Activated CD4-positive, alpha-beta T cell treated with anti-CD3 and anti-CD28 coated beads, Interleukin-2, amount 10 ng/mL, durations not matched to agents 24 days and 14 days (primary cell): ENCODE results near the gene NABP1. TPM values are rescaled to one million over a fixed set of nuclear protein-coding genes. Genes with fewer than 3 reads are reported as not detected.
"Not testable (repeated sequence)": the region's sequence is repeated elsewhere in the genome, so short reads cannot be mapped to it uniquely, and the experiment has no call there.

ENCODE experiments used
- DNase-seq: peaks from one replicate; pipeline ENCODE4 v3.0.0; 2022
- H3K27ac Mint-ChIP-seq: one replicate; pipeline ENCODE4 v1.8.0; 2022; ENCODE audit warnings: mild to moderate bottlenecking, mixed read lengths
- H3K27me3 Mint-ChIP-seq: one replicate; pipeline ENCODE4 v1.8.0; 2022; ENCODE audit warnings: mixed read lengths
- H3K36me3 Mint-ChIP-seq: one replicate; pipeline ENCODE4 v1.8.0; 2022; ENCODE audit warnings: low read depth, mild to moderate bottlenecking, mixed read lengths
- H3K4me1 Mint-ChIP-seq: one replicate; pipeline ENCODE4 v1.8.0; 2021; ENCODE audit warnings: mixed read lengths
- H3K4me3 Mint-ChIP-seq: one replicate; pipeline ENCODE4 v1.8.0; 2022; ENCODE audit warnings: mild to moderate bottlenecking, moderate library complexity, mixed read lengths
- H3K9me3 Mint-ChIP-seq: one replicate; pipeline ENCODE4 v1.8.0; 2021; ENCODE audit warnings: mixed read lengths
- intact Hi-C: fragments of 100-400 bp; cut with micrococcal nuclease; formaldehyde crosslinking; loops from one replicate; pipeline ENCODE4 v1.15.1; 2023
- total RNA-seq: library from RNA; stranded (reverse); gene quantifications from 2 replicates; pipeline ENCODE4 v1.2.3, GENCODE V29; 2022

The NABP1 gene
- total RNA-seq, 1 donor from 2014 or later, result 53.1 TPM

GRCh38 chr2:191641609-191642008 lies 36.3 kb upstream of the NABP1 start:
- H3K4me3 Mint-ChIP-seq, result no peak overlapping the region
- peak; percentile 48 for DNase-seq
- no peaks in the 10 kb centered on the region for H3K36me3 Mint-ChIP-seq
- H3K27ac Mint-ChIP-seq, result no peak overlapping the region
- H3K9me3 Mint-ChIP-seq, result peaks cover 9% of the 10 kb centered on the region
- peaks cover 46% of the 10 kb centered on the region for H3K4me1 Mint-ChIP-seq
- intact Hi-C loops, result no loop called here
- peaks cover 9% of the 10 kb centered on the region for H3K27me3 Mint-ChIP-seq

- intact Hi-C loops, result no loop called here
- Mint-ChIP-seq H3K27ac (no peak overlapping the region), H3K27me3 (peaks cover 9% of the 10 kb centered on the region), H3K4me3 (no peak overlapping the region), H3K9me3 (peaks cover 9% of the 10 kb centered on the region), H3K36me3 (no peaks in the 10 kb centered on the region), H3K4me1 (peaks cover 37% of the 10 kb centered on the region)
- no peak for DNase-seq
These were observed 35.4 kb upstream of the NABP1 start for GRCh38 chr2:191642541-191642940.

- Mint-ChIP-seq H3K36me3 (no peaks in the 10 kb centered on the region), H3K4me1 (peaks cover 28% of the 10 kb centered on the region), H3K27ac (no peak overlapping the region), H3K9me3 (peaks cover 9% of the 10 kb centered on the region), H3K4me3 (no peak overlapping the region), H3K27me3 (peaks cover 9% of the 10 kb centered on the region)
- intact Hi-C loops, result no loop called here
- DNase-seq, result peak; percentile 49
These were observed 34.5 kb upstream of the NABP1 start for GRCh38 chr2:191643429-191643828.

- H3K36me3 Mint-ChIP-seq, intact Hi-C loops, H3K27me3 Mint-ChIP-seq, H3K9me3 Mint-ChIP-seq, H3K4me3 Mint-ChIP-seq, H3K27ac Mint-ChIP-seq: not testable (repeated sequence)
- DNase-seq, result peak; percentile 26
- H3K4me1 Mint-ChIP-seq, result peaks cover 21% of the 10 kb centered on the region
These were observed 33.3 kb upstream of the NABP1 start for GRCh38 chr2:191644613-191645012.

- Mint-ChIP-seq H3K4me3 (no peak overlapping the region), H3K27ac (no peak overlapping the region), H3K36me3 (no peaks in the 10 kb centered on the region), H3K27me3 (peaks cover 9% of the 10 kb centered on the region), H3K9me3 (peaks cover 9% of the 10 kb centered on the region), H3K4me1 (peaks cover 19% of the 10 kb centered on the region)
- DNase-seq, result no peak
- intact Hi-C loops, result no loop called here
These were observed 32.9 kb upstream of the NABP1 start for GRCh38 chr2:191645032-191645431.

- Mint-ChIP-seq H3K9me3 (peaks cover 9% of the 10 kb centered on the region), H3K36me3 (no peaks in the 10 kb centered on the region)
These were observed 32.3 kb upstream of the NABP1 start for GRCh38 chr2:191645434-191646162.

GRCh38 chr2:191646163-191646902 lies 31.6 kb upstream of the NABP1 start:
- Mint-ChIP-seq H3K36me3 (no peaks in the 10 kb centered on the region), H3K27ac (no peak overlapping the region), H3K9me3 (peaks cover 5% of the 10 kb centered on the region), H3K4me1 (peaks cover 18% of the 10 kb centered on the region), H3K27me3 (peaks cover 4% of the 10 kb centered on the region), H3K4me3 (no peak overlapping the region)
- intact Hi-C loops, result no loop called here
- DNase-seq, result no peak

More at GRCh38 chr2:191645434-191646162, 32.3 kb upstream of the NABP1 start:
- Mint-ChIP-seq H3K27me3 (peaks cover 6% of the 10 kb centered on the region), H3K4me1 (peaks cover 15% of the 10 kb centered on the region), H3K4me3 (no peak overlapping the region), H3K27ac (no peak overlapping the region)
- DNase-seq, result peak; percentile 35
- intact Hi-C loops, result no loop called here

- intact Hi-C loops, result no loop called here
- DNase-seq, result peak; percentile 26
- no peak overlapping the region for H3K4me3 Mint-ChIP-seq
- H3K27ac Mint-ChIP-seq, result no peak overlapping the region
- peaks cover 13% of the 10 kb centered on the region for H3K4me1 Mint-ChIP-seq
- peaks cover 2% of the 10 kb centered on the region for H3K36me3 Mint-ChIP-seq
- H3K9me3 Mint-ChIP-seq, result no peaks in the 10 kb centered on the region
- H3K27me3 Mint-ChIP-seq, result no peaks in the 10 kb centered on the region
These were observed 28.4 kb upstream of the NABP1 start for GRCh38 chr2:191649519-191649918.

- Mint-ChIP-seq H3K4me3 (no peak overlapping the region), H3K4me1 (peaks cover 11% of the 10 kb centered on the region), H3K36me3 (peaks cover 2% of the 10 kb centered on the region), H3K9me3 (no peaks in the 10 kb centered on the region), H3K27me3 (no peaks in the 10 kb centered on the region), H3K27ac (peak overlapping the region; percentile 18)
- intact Hi-C loops, result loop anchor here (2.0 kb wide), 1 partner anchor 14 kb away; no protein-coding TSS in a partner anchor
- DNase-seq, result peak; percentile 54
These were observed 26.8 kb upstream of the NABP1 start for GRCh38 chr2:191650896-191651773.

- H3K4me3 Mint-ChIP-seq, result no peak overlapping the region
- H3K4me1 Mint-ChIP-seq, result peaks cover 8% of the 10 kb centered on the region
- H3K27ac Mint-ChIP-seq, result no peak overlapping the region
- intact Hi-C loops, result no loop called here
- H3K9me3 Mint-ChIP-seq, result peaks cover 8% of the 10 kb centered on the region
- no peak for DNase-seq
- H3K27me3 Mint-ChIP-seq, result no peaks in the 10 kb centered on the region
- peaks cover 4% of the 10 kb centered on the region for H3K36me3 Mint-ChIP-seq
These were observed 24.1 kb upstream of the NABP1 start for GRCh38 chr2:191653667-191654391.

GRCh38 chr2:191656391-191656790 lies 21.5 kb upstream of the NABP1 start:
- intact Hi-C loops, result no loop called here
- DNase-seq, result no peak
- Mint-ChIP-seq H3K4me1 (peaks cover 2% of the 10 kb centered on the region), H3K9me3 (peaks cover 8% of the 10 kb centered on the region), H3K36me3 (peaks cover 4% of the 10 kb centered on the region), H3K4me3 (no peak overlapping the region), H3K27me3 (no peaks in the 10 kb centered on the region), H3K27ac (no peak overlapping the region)

GRCh38 chr2:191656792-191657191 lies 21.1 kb upstream of the NABP1 start:
- Mint-ChIP-seq H3K9me3 (peaks cover 8% of the 10 kb centered on the region), H3K27me3 (no peaks in the 10 kb centered on the region), H3K27ac (no peak overlapping the region), H3K36me3 (peaks cover 4% of the 10 kb centered on the region), H3K4me1 (peaks cover 2% of the 10 kb centered on the region), H3K4me3 (no peak overlapping the region)
- intact Hi-C loops, result no loop called here
- DNase-seq, result no peak

- Mint-ChIP-seq H3K27me3 (no peaks in the 10 kb centered on the region), H3K36me3 (peaks cover 3% of the 10 kb centered on the region)
- intact Hi-C loops, result no loop called here
These were observed 20.0 kb upstream of the NABP1 start for GRCh38 chr2:191657977-191658376.

More at GRCh38 chr2:191657977-191658376, 20.0 kb upstream of the NABP1 start:
- Mint-ChIP-seq H3K27ac (no peak overlapping the region), H3K4me1 (peaks cover 2% of the 10 kb centered on the region), H3K4me3 (no peak overlapping the region), H3K9me3 (peaks cover 8% of the 10 kb centered on the region)
- DNase-seq, result no peak
